AG04450 (cell line): Measurements from ENCODE around the gene UQCRQ. TPM values are rescaled to one million over a fixed set of nuclear protein-coding genes. Genes with fewer than 3 reads are reported as not detected.

Experiments
- CTCF ChIA-PET: fragments of 300-600, 350-600 bp; formaldehyde crosslinking; extraction: SDS; loops from one replicate; lab custom pipeline; 2022; ENCODE audit warnings: antibody characterized with exemption, inconsistent platforms; lab: Charles Lee
- POLR2A ChIA-PET: fragments of 350-600 bp; formaldehyde crosslinking; extraction: SDS; loops from one replicate; lab custom pipeline; 2021; ENCODE audit warnings: antibody characterized with exemption, inconsistent platforms; lab: Yijun Ruan, JAX
- DNase-seq: peaks from one replicate; pipeline ENCODE4 v3.0.0-alpha.2; 2011; ENCODE audit warnings: low read depth, low spot score
- H3K27ac ChIP-seq: one replicate; pipeline ENCODE4 v1.5.1; 2012; ENCODE audit warnings: low read depth, low read length, control low read depth
- H3K27me3 ChIP-seq: one replicate; pipeline ENCODE4 v1.6.0; 2012; ENCODE audit warnings: low read length; ENCODE audit not compliant: control insufficient read depth, insufficient read depth
- H3K4me3 ChIP-seq: 2 replicates; pipeline ENCODE4 v1.5.1; 2011; ENCODE audit warnings: mild to moderate bottlenecking, low read depth, low read length, control low read depth
- H3K9me3 ChIP-seq: 2 replicates; pipeline ENCODE4 v1.5.1; 2012; ENCODE audit warnings: low read length; ENCODE audit not compliant: control insufficient read depth, insufficient read depth
- polyA plus RNA-seq: library from polyadenylated mRNA; depleted of rRNA; stranded (reverse); fragments of >200 nt; gene quantifications from 2 replicates; pipeline ENCODE4 v1.2.3, GENCODE V29; 2011
- TF ChIP-seq, protein P1 (sequence below): IDR thresholded peaks from 2 replicates; pipeline ENCODE4 v1.5.1; 2011; ENCODE audit warnings: low read depth, low read length, control low read depth, inconsistent platforms

The UQCRQ gene
- polyA plus RNA-seq, 1 experiment = 318 TPM

DNA sequence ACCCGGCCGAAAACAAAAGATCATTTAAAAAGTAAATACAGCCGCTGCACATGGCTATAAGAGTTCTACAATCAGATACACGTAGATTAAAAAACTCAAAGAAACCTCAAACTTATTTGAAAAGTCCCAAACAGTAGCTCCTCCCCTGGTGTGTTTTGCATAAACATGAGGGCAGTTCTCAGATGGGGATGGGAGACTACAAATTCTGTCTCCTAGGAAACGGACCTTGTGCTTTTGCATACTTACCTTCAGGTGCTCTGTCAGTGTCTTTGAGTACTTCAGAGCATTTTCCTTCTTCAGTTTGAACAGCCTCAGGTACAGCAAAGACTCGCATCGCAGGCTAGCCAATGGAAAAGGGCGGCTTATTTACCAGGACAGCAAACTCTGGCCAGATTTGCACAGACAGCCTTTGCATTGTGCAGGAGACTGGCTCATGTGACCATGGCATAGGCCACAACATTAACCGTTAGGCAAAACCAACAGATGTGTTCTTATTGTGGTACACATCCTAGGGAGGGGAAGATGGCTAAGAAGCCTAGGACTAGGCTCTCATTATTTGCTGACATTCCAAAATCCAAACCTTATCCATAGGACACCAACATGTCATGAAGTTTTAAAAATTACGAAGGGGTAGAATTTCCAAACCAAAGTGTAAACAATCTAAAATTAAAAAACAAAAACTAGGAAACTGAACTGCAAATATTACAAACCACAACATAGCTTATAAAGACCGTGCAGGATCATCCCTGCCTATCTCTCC lies 19.8 kb downstream of the UQCRQ start:
- no peaks in the 10 kb centered on the region for H3K9me3 ChIP-seq
- H3K27ac ChIP-seq = no peak overlapping the region
- DNase-seq = no peak
- ChIA-PET POLR2A (no interaction called here), CTCF (no interaction called here)
- H3K27me3 ChIP-seq = no peaks in the 10 kb centered on the region
- H3K4me3 ChIP-seq = no peak overlapping the region
- TF ChIP-seq, protein P1, sequence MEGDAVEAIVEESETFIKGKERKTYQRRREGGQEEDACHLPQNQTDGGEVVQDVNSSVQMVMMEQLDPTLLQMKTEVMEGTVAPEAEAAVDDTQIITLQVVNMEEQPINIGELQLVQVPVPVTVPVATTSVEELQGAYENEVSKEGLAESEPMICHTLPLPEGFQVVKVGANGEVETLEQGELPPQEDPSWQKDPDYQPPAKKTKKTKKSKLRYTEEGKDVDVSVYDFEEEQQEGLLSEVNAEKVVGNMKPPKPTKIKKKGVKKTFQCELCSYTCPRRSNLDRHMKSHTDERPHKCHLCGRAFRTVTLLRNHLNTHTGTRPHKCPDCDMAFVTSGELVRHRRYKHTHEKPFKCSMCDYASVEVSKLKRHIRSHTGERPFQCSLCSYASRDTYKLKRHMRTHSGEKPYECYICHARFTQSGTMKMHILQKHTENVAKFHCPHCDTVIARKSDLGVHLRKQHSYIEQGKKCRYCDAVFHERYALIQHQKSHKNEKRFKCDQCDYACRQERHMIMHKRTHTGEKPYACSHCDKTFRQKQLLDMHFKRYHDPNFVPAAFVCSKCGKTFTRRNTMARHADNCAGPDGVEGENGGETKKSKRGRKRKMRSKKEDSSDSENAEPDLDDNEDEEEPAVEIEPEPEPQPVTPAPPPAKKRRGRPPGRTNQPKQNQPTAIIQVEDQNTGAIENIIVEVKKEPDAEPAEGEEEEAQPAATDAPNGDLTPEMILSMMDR = no peak

DNA sequence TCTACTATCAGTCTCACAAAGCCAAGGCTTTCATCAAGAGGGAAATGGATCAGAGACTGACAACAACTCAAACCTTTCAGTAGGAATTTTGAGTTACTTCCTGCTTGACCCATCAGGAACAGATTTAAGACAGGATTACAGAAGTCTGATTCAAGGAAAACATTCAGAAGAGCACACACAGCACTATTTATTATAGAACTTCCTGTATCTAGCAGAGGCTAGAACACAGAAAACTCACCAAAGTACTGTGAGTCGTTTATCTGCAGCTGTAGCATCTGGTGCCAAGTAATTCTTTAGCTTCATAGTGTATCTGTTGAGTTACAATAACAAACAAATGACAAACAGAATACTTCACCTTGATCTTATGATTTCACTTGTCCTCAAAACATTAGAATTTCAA lies 20.8 kb downstream of the UQCRQ start:
- CTCF ChIA-PET = interaction anchor here (0.6 kb wide), 1 partner anchor 20 kb away, joined by 3 read pairs; no protein-coding TSS in a partner anchor
- POLR2A ChIA-PET = no interaction called here
- DNase-seq = no peak

DNA sequence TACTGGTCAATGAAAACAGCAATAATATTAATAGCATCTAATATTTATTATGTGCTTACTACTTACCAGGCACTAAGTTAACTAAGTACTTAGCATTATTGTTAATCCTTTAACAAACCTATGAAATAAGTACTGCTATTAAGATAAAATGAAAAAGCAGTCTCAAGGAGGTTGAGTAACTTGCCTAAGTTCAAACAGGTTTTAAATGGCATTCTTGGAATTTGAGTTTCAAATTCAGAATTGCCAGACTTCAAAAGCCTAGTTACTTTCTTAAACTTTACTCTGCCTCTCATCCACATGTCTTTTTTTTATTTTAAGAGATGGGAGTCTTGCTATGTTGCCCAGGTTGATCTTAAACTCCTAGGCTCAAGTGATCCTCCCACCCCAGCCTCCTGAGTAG lies 23.1 kb downstream of the UQCRQ start:
- CTCF ChIA-PET = interaction anchor here (1.1 kb wide), 1 partner anchor 135 kb away, joined by 4 read pairs; no protein-coding TSS in a partner anchor
- TF ChIP-seq, protein P1 = no peak
- Histone ChIP-seq H3K27ac (no peak overlapping the region), H3K9me3 (no peaks in the 10 kb centered on the region), H3K4me3 (no peak overlapping the region), H3K27me3 (no peaks in the 10 kb centered on the region)
- no peak for DNase-seq
- POLR2A ChIA-PET = no interaction called here

More for the DNA sequence above, 20.8 kb downstream of the UQCRQ start:
- Histone ChIP-seq H3K27me3 (no peaks in the 10 kb centered on the region), H3K4me3 (no peak overlapping the region), H3K27ac (no peak overlapping the region), H3K9me3 (no peaks in the 10 kb centered on the region)
- TF ChIP-seq, protein P1 = no peak

DNA sequence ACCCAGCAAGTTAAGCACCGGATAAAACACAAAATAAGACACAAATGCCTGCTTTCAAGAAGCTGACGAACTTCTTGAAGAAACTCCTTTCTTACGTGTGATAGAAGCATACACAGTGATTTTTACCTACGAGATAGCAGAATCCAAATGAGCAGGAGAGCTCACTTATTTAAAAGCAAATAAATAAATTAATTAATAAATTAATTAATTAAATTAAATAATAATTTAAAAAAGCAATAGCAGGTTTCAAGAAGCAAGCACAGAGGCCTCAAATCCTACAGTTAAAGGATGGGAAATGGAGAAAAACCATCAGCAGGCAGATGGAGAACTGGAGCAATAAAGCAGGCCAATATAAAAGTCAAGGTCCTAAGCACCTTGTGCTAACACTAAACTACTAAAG lies 24.4 kb downstream of the UQCRQ start:
- TF ChIP-seq, protein P1 = no peak
- Histone ChIP-seq H3K4me3 (no peak overlapping the region), H3K27me3 (no peaks in the 10 kb centered on the region), H3K9me3 (no peaks in the 10 kb centered on the region), H3K27ac (no peak overlapping the region)
- ChIA-PET POLR2A (no interaction called here), CTCF (interaction anchor here (0.9 to 1.5 kb wide), 4 partner anchors 8 to 175 kb away, joined by 4 to 5 read pairs (median 5); no protein-coding TSS in a partner anchor)
- no peak for DNase-seq

DNA sequence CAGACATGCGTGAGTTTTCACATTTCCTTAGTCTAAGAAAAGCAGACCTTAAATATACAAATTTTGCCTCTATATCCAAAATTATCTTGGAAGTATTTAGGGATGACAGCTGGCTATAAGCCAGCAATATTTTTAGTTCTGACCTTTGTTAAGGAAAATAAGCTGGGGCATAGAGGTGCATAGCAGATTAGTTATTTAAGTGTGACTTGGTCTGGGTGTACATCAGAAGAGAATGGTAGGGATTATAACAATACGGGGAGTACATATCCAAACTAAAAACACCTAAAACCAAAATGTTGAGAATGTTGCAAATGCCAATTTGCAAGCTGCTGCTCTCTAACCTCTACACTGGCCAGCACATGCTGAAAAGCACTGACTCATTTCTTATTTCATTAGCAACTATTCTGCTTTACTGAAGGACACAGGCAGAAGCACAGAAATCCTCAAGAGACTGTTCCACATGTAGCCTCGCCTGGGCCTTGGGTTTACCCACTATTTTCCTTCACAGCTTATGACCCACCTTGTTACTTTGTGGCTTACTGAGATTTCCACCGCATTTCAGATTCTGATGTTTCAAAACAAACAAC lies 29.4 kb downstream of the UQCRQ start:
- no peaks in the 10 kb centered on the region for H3K27me3 ChIP-seq
- no peak for DNase-seq
- H3K27ac ChIP-seq = no peak overlapping the region
- ChIA-PET CTCF (interaction anchor here (1.4 kb wide), 1 partner anchor 13 kb away, joined by 5 read pairs; no protein-coding TSS in a partner anchor), POLR2A (no interaction called here)
- no peaks in the 10 kb centered on the region for H3K9me3 ChIP-seq
- no peak overlapping the region for H3K4me3 ChIP-seq
- TF ChIP-seq, protein P1 = no peak
